Measurements from ENCODE around the gene C1QB.

C1QB gene, protein sequence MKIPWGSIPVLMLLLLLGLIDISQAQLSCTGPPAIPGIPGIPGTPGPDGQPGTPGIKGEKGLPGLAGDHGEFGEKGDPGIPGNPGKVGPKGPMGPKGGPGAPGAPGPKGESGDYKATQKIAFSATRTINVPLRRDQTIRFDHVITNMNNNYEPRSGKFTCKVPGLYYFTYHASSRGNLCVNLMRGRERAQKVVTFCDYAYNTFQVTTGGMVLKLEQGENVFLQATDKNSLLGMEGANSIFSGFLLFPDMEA

DNA sequence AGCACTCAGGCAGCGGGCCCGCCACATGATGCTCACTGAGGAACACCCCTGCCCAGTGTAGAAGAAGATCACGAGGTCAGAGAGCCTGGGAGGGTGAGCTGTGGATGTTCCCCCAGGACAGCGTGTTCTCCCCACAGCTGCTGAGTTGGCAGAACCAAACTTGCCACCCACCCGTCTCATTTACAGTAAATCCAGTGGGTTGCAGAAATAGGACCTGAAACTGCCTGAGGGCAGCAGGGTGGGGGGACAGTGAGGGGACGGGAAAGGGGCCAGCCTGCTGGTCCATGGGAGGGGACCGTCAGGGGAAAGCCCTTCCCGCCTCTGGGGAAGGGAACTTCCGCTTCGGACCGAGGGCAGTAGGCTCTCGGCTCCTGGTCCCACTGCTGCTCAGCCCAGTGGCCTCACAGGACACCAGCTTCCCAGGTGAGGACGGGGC is at the start of gene C1QB:
TSS of gene C1QB (plus strand) at position 356 of the 436 bp plus-strand sequence. CDS start 6,227 bp downstream, outside the sequence.
- Histone ChIP-seq H3K4me3 (ENCODE audit: low read length in 2 of 2) (peak within 1 kb of the TSS in 1 of 2 donors; percentile 15), H3K9me3 (ENCODE audit: control insufficient read depth in 2 of 2, low read length in 2 of 2) (no peaks in the 10 kb centered on the region), H3K36me3 (ENCODE audit: control insufficient read depth in 2 of 2, insufficient read depth in 2 of 2, low read length in 2 of 2) (no peaks in the 10 kb centered on the region), H3K27me3 (ENCODE audit: control insufficient read depth in 1 of 2, insufficient read depth in 2 of 2, low read length in 2 of 2) (peaks cover 0 to 20% of the 10 kb centered on the region in 2 donors), H3K27ac (ENCODE audit: low read length) (no peak within 1 kb of the TSS), H3K4me1 (ENCODE audit: control insufficient read depth, insufficient read depth, low read length) (no peaks in the 10 kb centered on the region), H3K9ac (ENCODE audit: low read length in 2 of 2) (no peak within 1 kb of the TSS)

DNA sequence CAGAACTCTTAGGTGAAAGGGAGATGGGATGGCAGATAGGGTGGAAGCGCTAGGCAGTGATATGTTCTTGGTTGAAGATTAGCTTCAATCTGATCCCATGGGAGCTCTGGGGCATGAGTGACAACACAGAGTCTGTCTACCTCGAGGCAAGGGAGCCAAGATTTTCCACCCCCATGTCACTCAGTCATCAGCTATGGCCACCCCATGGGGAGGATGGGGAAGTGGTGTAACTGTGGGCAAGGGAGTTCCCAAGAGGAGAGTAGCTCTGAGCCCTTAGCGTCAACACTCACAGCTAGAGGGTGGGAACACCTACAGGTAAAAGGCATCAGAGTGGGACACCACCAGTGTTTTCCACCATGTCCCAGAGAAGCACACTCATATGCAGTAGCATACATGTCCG is 46.9 kb upstream of the C1QB start:
- peaks cover 26 to 45% of the 10 kb centered on the region in 2 donors for H3K27me3 ChIP-seq (ENCODE audit: control insufficient read depth in 1 of 2, insufficient read depth in 2 of 2, low read length in 2 of 2)
- no peak overlapping the region for H3K27ac ChIP-seq (ENCODE audit: low read length)
- no peaks in the 10 kb centered on the region for H3K9me3 ChIP-seq (ENCODE audit: control insufficient read depth in 2 of 2, low read length in 2 of 2)
- H3K4me3 ChIP-seq (ENCODE audit: low read length in 2 of 2), result no peak overlapping the region
- no peaks in the 10 kb centered on the region for H3K4me1 ChIP-seq (ENCODE audit: control insufficient read depth, insufficient read depth, low read length)
- H3K36me3 ChIP-seq (ENCODE audit: control insufficient read depth in 2 of 2, insufficient read depth in 2 of 2, low read length in 2 of 2), result no peaks in the 10 kb centered on the region
- H3K9ac ChIP-seq (ENCODE audit: low read length in 2 of 2), result no peak overlapping the region

DNA sequence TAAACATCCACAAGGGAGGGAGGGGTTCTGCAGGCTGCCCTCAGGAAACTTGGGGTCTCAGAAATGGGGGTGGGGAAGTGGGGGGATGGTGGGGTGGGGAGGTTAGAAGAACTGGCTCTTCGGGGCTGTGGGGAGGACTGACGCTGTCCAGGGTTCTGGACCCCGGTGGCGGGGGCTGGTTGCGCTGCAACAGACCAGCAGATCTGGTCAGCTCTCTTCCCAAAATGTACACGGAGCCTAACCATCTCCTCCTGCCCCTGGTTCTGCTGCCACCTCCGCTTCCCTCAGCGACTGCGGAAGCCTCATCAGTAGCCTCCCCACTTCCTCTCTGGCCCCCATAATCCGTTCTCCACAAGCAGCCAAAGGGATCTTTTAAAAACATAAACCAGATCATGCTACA is 45.9 kb upstream of the C1QB start:
- Histone ChIP-seq H3K9ac (ENCODE audit: low read length in 2 of 2) (no peak overlapping the region), H3K9me3 (ENCODE audit: control insufficient read depth in 2 of 2, low read length in 2 of 2) (no peaks in the 10 kb centered on the region), H3K27ac (ENCODE audit: low read length) (no peak overlapping the region), H3K36me3 (ENCODE audit: control insufficient read depth in 2 of 2, insufficient read depth in 2 of 2, low read length in 2 of 2) (no peaks in the 10 kb centered on the region), H3K27me3 (ENCODE audit: control insufficient read depth in 1 of 2, insufficient read depth in 2 of 2, low read length in 2 of 2) (peaks cover 25 to 49% of the 10 kb centered on the region in 2 donors), H3K4me3 (ENCODE audit: low read length in 2 of 2) (no peak overlapping the region), H3K4me1 (ENCODE audit: control insufficient read depth, insufficient read depth, low read length) (no peaks in the 10 kb centered on the region)

DNA sequence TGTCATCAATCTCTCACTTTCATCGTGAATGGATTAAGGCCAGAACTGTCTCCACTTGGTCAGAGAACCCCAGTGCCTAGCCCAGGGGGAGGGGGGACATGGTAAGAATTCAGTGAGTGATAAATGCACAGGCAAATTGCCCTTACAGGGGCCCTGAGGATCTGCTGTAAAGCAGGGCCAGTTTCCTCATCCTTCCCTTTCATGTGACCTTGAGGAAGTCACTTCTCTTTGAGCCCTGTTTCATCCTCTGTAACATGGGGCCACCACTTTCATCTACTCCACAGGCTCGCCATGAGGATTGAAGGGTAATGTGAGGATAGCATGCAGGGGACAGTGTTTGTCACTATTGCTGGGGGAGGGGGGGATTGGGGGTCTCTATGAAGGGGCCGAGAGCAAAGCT is 44.7 kb upstream of the C1QB start:
- Histone ChIP-seq H3K27ac (ENCODE audit: low read length) (no peak overlapping the region), H3K4me3 (ENCODE audit: low read length in 2 of 2) (no peak overlapping the region), H3K27me3 (ENCODE audit: control insufficient read depth in 1 of 2, insufficient read depth in 2 of 2, low read length in 2 of 2) (peaks cover 28 to 45% of the 10 kb centered on the region in 2 donors), H3K9ac (ENCODE audit: low read length in 2 of 2) (no peak overlapping the region), H3K4me1 (ENCODE audit: control insufficient read depth, insufficient read depth, low read length) (no peaks in the 10 kb centered on the region), H3K36me3 (ENCODE audit: control insufficient read depth in 2 of 2, insufficient read depth in 2 of 2, low read length in 2 of 2) (no peaks in the 10 kb centered on the region), H3K9me3 (ENCODE audit: control insufficient read depth in 2 of 2, low read length in 2 of 2) (no peaks in the 10 kb centered on the region)

DNA sequence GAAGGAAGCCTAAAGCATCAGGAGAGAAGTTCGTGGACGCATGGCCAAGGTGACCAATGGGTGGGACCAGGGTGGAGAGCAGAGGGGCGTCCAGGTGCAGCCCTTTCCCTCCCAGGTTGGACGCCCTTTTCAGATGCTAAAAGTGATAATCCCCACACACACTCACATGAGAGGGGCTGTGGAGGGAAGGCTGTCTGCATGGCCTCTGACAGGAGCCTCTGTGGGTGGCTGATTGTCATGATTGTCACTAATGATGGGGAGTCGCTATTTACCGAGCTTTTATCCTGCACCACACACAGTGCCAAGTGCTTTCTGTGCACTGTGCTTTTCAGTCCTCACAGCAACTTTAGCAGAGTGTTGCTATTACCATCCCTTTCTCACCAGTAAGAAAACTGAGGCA is 43.7 kb upstream of the C1QB start:
- H3K9ac ChIP-seq (ENCODE audit: low read length in 2 of 2), result no peak overlapping the region
- no peak overlapping the region for H3K27ac ChIP-seq (ENCODE audit: low read length)
- no peak overlapping the region for H3K4me3 ChIP-seq (ENCODE audit: low read length in 2 of 2)
- no peaks in the 10 kb centered on the region for H3K4me1 ChIP-seq (ENCODE audit: control insufficient read depth, insufficient read depth, low read length)
- H3K9me3 ChIP-seq (ENCODE audit: control insufficient read depth in 2 of 2, low read length in 2 of 2), result no peaks in the 10 kb centered on the region
- H3K27me3 ChIP-seq (ENCODE audit: control insufficient read depth in 1 of 2, insufficient read depth in 2 of 2, low read length in 2 of 2), result peaks cover 25 to 46% of the 10 kb centered on the region in 2 donors
- no peaks in the 10 kb centered on the region for H3K36me3 ChIP-seq (ENCODE audit: control insufficient read depth in 2 of 2, insufficient read depth in 2 of 2, low read length in 2 of 2)

DNA sequence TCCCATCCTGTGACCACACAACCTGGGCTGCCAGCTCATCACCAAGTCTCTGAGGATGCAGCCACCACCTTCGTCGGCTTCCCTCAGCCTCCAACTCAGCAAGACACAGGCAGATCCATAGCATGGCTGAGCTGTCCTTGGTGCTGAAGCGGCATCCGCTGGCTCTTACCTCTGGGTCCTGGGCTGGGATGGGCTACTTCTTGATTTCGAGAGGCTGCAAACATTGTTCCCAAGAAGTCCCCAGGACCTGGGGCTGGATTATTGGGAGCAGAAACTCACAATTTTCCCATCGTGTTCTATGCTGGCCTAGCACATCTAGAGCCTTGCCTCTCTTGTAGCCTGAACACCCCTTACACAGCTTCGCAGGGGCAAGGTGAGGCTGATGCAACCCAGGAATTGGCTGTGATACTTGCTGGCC is 41.5 kb upstream of the C1QB start:
- Histone ChIP-seq H3K27ac (ENCODE audit: low read length) (no peak overlapping the region), H3K27me3 (ENCODE audit: control insufficient read depth in 1 of 2, insufficient read depth in 2 of 2, low read length in 2 of 2) (peaks cover 36 to 51% of the 10 kb centered on the region in 2 donors), H3K9me3 (ENCODE audit: control insufficient read depth in 2 of 2, low read length in 2 of 2) (no peaks in the 10 kb centered on the region), H3K4me3 (ENCODE audit: low read length in 2 of 2) (no peak overlapping the region), H3K4me1 (ENCODE audit: control insufficient read depth, insufficient read depth, low read length) (no peaks in the 10 kb centered on the region), H3K36me3 (ENCODE audit: control insufficient read depth in 2 of 2, insufficient read depth in 2 of 2, low read length in 2 of 2) (no peaks in the 10 kb centered on the region), H3K9ac (ENCODE audit: low read length in 2 of 2) (no peak overlapping the region)

DNA sequence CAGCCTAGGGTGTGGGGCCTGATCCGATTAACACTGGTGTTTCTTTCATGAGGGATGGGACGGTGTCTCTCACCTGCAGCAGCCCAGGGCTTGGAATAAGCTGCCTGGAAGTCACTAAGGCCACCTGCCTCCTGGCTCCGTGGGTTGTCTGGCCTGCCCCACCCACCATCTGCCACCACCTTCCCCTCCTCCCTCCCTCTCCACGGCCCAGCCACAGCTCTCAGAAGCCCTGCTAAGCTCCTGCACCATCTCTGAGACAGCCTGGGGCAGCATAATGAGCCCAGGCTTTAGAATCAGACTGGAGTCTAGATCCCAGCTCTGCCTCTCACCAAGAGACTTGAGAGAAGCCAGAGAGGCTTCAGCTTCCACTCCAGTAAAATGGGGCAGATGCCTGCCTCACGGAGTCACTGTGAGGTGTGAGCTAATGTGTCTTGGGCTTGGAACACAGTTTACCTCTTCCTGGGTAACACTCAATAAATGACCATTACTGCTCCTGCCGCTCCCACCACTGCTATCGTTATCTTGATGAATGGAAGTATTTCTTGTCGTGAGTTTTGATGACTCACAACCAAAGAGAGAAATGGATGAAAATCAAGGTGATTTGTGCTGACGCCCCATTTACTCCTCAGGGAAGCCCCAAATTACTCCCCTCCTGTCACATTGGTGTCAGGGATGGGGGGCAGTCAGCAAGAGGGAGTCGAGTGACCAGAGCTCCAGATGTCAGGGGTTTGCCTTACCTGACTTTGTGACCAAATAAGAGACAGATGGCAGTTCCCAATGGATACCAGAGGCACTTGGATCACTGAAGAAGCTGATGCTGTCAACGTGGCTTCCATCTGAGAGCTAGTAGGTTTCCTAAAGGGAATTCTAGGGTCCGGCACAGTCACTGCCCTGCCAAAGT is 40.1 kb upstream of the C1QB start:
- Histone ChIP-seq H3K27me3 (ENCODE audit: control insufficient read depth in 1 of 2, insufficient read depth in 2 of 2, low read length in 2 of 2) (peaks cover 37 to 56% of the 10 kb centered on the region in 2 donors), H3K36me3 (ENCODE audit: control insufficient read depth in 2 of 2, insufficient read depth in 2 of 2, low read length in 2 of 2) (no peaks in the 10 kb centered on the region), H3K9me3 (ENCODE audit: control insufficient read depth in 2 of 2, low read length in 2 of 2) (no peaks in the 10 kb centered on the region), H3K27ac (ENCODE audit: low read length) (no peak overlapping the region), H3K4me1 (ENCODE audit: control insufficient read depth, insufficient read depth, low read length) (no peaks in the 10 kb centered on the region), H3K4me3 (ENCODE audit: low read length in 2 of 2) (no peak overlapping the region), H3K9ac (ENCODE audit: low read length in 2 of 2) (no peak overlapping the region)

DNA sequence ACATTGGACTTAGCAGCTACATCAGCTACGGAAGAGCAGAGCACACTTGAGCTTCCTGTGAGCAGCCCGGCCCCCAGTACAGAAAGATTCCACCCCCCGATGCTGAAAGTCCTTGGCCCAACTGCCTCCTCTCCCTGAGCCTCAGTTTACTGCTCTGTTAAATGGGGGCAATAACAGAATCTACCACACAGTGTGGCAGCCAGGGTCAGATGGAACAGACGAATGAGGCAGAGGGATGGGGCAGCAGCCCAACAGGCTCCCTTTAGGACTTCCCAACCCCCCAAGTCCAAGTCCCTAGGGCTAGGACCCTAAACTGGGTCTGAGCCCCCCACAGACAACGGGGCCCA is 39.5 kb upstream of the C1QB start:
- Histone ChIP-seq H3K36me3 (ENCODE audit: control insufficient read depth in 2 of 2, insufficient read depth in 2 of 2, low read length in 2 of 2) (no peaks in the 10 kb centered on the region), H3K4me3 (ENCODE audit: low read length in 2 of 2) (no peak overlapping the region), H3K27me3 (ENCODE audit: control insufficient read depth in 1 of 2, insufficient read depth in 2 of 2, low read length in 2 of 2) (peaks cover 37 to 52% of the 10 kb centered on the region in 2 donors), H3K9me3 (ENCODE audit: control insufficient read depth in 2 of 2, low read length in 2 of 2) (no peaks in the 10 kb centered on the region), H3K27ac (ENCODE audit: low read length) (no peak overlapping the region), H3K4me1 (ENCODE audit: control insufficient read depth, insufficient read depth, low read length) (no peaks in the 10 kb centered on the region), H3K9ac (ENCODE audit: low read length in 2 of 2) (no peak overlapping the region)

DNA sequence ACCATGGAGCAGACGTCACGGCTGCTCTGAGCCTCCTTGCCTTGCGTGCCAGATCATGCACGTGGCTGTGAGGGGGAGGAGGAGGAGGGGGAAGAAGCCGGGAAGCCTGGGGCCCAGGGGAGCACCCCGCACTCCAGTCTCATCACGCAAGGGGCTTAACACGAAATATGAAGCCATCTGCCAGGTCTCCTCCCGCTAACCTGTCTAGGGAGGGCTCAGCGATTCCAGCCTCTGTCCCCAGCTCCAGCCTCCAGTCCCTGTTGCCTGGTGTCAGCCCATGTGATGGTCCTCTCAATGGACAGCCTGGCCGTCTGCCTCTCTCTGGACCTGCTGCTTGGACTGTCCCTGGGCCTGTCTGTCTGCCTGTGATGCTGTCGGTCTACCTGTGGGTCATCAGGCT is 39.1 kb upstream of the C1QB start:
- H3K9ac ChIP-seq (ENCODE audit: low read length in 2 of 2), result no peak overlapping the region
- H3K27me3 ChIP-seq (ENCODE audit: control insufficient read depth in 1 of 2, insufficient read depth in 2 of 2, low read length in 2 of 2), result peaks cover 34 to 52% of the 10 kb centered on the region in 2 donors
- H3K4me1 ChIP-seq (ENCODE audit: control insufficient read depth, insufficient read depth, low read length), result no peaks in the 10 kb centered on the region

DNA sequence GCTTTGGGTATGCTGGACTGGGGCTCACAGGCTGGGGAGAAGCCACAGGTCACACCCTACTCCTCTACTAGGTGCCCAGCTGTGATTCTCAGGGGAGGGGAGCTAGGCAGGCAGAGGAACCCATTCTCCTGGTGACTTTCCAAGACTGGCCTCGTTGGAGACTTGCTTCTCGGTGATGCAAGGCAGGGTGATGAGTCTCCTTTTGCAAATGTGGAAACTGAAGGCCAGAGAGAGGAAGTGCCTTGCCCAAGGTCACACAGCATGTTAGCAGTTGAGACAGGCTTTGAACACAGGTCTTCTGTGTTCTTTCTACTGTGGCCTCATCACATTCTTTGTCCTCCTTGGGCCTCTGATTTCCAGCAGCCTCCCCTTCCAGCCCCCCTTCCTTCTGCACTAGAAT is 37.1 kb upstream of the C1QB start:
- H3K27ac ChIP-seq (ENCODE audit: low read length), result no peak overlapping the region
- H3K4me1 ChIP-seq (ENCODE audit: control insufficient read depth, insufficient read depth, low read length), result no peaks in the 10 kb centered on the region
- H3K36me3 ChIP-seq (ENCODE audit: control insufficient read depth in 2 of 2, insufficient read depth in 2 of 2, low read length in 2 of 2), result no peaks in the 10 kb centered on the region
- peaks cover 43 to 47% of the 10 kb centered on the region in 2 donors for H3K27me3 ChIP-seq (ENCODE audit: control insufficient read depth in 1 of 2, insufficient read depth in 2 of 2, low read length in 2 of 2)
- H3K4me3 ChIP-seq (ENCODE audit: low read length in 2 of 2), result no peak overlapping the region
- no peak overlapping the region for H3K9ac ChIP-seq (ENCODE audit: low read length in 2 of 2)
- no peaks in the 10 kb centered on the region for H3K9me3 ChIP-seq (ENCODE audit: control insufficient read depth in 2 of 2, low read length in 2 of 2)

More for the DNA sequence above, 39.1 kb upstream of the C1QB start:
- no peak overlapping the region for H3K27ac ChIP-seq (ENCODE audit: low read length)
- H3K9me3 ChIP-seq (ENCODE audit: control insufficient read depth in 2 of 2, low read length in 2 of 2), result no peaks in the 10 kb centered on the region
- no peak overlapping the region for H3K4me3 ChIP-seq (ENCODE audit: low read length in 2 of 2)
- H3K36me3 ChIP-seq (ENCODE audit: control insufficient read depth in 2 of 2, insufficient read depth in 2 of 2, low read length in 2 of 2), result no peaks in the 10 kb centered on the region

DNA sequence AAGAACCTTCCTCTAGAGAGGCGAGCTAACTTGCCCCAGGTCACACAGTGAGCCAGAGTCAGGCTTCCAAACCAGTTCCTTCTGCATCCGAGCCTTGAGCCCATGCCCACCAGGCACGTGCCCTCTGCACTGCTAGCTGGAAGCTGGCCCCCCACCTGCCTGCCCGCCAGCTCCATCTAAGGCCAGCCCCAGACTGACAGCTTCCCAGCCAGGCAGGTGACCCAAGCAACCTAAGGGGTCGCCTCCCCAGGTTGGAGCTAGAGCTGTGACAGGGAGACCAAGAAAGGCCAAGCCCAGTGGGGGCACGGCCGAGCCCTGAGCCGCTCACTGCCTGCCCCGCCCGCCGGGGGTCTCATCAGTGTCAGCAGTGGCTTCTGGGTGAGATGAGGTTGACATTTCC is 36.5 kb upstream of the C1QB start:
- Histone ChIP-seq H3K9me3 (ENCODE audit: control insufficient read depth in 2 of 2, low read length in 2 of 2) (no peaks in the 10 kb centered on the region), H3K27me3 (ENCODE audit: control insufficient read depth in 1 of 2, insufficient read depth in 2 of 2, low read length in 2 of 2) (peaks cover 43 to 46% of the 10 kb centered on the region in 2 donors), H3K9ac (ENCODE audit: low read length in 2 of 2) (no peak overlapping the region)

More for the DNA sequence above, 36.5 kb upstream of the C1QB start:
- no peaks in the 10 kb centered on the region for H3K4me1 ChIP-seq (ENCODE audit: control insufficient read depth, insufficient read depth, low read length)
- no peak overlapping the region for H3K4me3 ChIP-seq (ENCODE audit: low read length in 2 of 2)
- no peaks in the 10 kb centered on the region for H3K36me3 ChIP-seq (ENCODE audit: control insufficient read depth in 2 of 2, insufficient read depth in 2 of 2, low read length in 2 of 2)
- H3K27ac ChIP-seq (ENCODE audit: low read length), result no peak overlapping the region
